ENCODE results near the gene ADAP2. TPM values are rescaled to one million over a fixed set of nuclear protein-coding genes. Genes with fewer than 3 reads are reported as not detected.

ADAP2 gene
- total and polyA plus RNA-seq, 3 donors from 2014 or later: 3.5 to 7.1 (median 6.4) TPM

DNA sequence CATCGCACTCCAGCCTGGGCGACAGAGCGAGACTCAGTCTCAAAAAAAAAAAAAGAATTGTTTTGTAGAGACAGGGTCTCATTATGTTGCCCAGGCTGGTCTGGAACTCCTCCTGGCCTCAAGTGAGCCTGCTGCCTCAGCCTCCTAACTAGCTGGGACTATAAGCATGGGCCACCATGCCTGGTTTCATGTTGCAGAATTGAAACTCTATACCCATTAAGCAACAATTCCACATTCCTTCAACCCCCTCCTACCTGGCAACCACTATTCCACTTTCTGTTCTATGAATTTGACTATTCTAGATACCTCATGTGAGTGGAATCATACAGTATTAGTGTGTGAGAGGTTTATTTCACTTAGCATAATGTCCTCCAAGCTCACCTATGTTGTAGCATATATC, 73.6 kb downstream of the ADAP2 start:
- no peaks in the 10 kb centered on the region for H3K4me1 ChIP-seq
- no peak for DNase-seq
- H3K9me3 ChIP-seq: no peaks in the 10 kb centered on the region
- intact Hi-C loops (cut with DNase I; ENCODE audit: low total_unique reads): no loop called here
- no peaks in the 10 kb centered on the region for H3K36me3 ChIP-seq (ENCODE audit: low read depth, missing control alignments)
- H3K4me3 ChIP-seq: no peak overlapping the region
- no peaks in the 10 kb centered on the region for H3K27me3 ChIP-seq
- 95% methylated on average over 3 of the region's 3 CpGs; no CpG with 5 or more reads in 1 of the 2 donors for WGBS, 2 donors
- TF ChIP-seq, protein P1, sequence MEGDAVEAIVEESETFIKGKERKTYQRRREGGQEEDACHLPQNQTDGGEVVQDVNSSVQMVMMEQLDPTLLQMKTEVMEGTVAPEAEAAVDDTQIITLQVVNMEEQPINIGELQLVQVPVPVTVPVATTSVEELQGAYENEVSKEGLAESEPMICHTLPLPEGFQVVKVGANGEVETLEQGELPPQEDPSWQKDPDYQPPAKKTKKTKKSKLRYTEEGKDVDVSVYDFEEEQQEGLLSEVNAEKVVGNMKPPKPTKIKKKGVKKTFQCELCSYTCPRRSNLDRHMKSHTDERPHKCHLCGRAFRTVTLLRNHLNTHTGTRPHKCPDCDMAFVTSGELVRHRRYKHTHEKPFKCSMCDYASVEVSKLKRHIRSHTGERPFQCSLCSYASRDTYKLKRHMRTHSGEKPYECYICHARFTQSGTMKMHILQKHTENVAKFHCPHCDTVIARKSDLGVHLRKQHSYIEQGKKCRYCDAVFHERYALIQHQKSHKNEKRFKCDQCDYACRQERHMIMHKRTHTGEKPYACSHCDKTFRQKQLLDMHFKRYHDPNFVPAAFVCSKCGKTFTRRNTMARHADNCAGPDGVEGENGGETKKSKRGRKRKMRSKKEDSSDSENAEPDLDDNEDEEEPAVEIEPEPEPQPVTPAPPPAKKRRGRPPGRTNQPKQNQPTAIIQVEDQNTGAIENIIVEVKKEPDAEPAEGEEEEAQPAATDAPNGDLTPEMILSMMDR (IDR thresholded peaks at IDR 0.05): no peak
- TF ChIP-seq POLR2A (IDR thresholded peaks at IDR 0.05): no peak
- H3K27ac ChIP-seq: no peak overlapping the region

DNA sequence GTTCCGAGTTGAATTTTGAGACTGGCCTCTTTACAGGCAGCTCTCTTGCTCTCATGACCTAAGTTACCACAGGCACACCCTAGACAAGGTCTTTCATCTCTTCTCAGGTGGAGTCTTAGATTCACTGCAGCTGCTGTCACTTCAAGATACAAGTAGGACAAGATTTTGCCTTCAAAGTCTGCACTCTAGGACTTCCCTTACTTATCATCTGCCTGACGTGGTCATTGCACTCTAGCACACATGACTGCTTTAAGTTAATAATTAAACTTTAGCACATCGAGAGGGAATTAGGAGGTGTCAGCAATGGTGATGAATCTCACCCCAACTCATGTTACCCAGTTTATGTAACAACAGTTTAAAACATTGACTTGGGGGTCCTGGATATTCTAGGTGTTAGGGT, 74.7 kb downstream of the ADAP2 start:
- Histone ChIP-seq H3K27ac (no peak overlapping the region), H3K36me3 (ENCODE audit: low read depth, missing control alignments) (no peaks in the 10 kb centered on the region), H3K27me3 (no peaks in the 10 kb centered on the region), H3K4me1 (no peaks in the 10 kb centered on the region), H3K9me3 (no peaks in the 10 kb centered on the region), H3K4me3 (no peak overlapping the region)
- intact Hi-C loops (cut with DNase I; ENCODE audit: low total_unique reads): no loop called here
- no peak for DNase-seq
- no peak for TF ChIP-seq POLR2A (IDR thresholded peaks at IDR 0.05)
- TF ChIP-seq, protein P1 (IDR thresholded peaks at IDR 0.05): no peak
- 95 to 96% methylated on average over 3 of the region's 3 CpGs for WGBS, 2 donors

DNA sequence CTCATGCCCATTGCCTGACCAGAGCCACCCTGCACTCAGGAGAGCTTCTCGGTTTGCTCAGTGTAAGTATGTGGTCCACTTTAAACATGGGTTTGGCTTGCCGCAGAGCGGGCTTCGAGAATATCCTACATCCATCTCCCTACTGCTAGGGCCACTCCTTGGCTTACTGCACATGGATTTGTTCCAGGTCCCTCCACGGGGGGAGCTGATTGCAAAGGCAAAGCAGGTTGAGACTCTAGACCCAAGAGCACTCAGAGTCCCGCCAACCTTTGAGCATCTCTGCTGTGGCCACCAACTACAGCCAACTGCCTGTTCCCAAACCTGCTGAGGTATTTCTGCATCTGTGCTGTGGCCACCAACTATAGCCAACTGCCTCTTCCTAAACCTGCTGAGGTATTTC, 75.5 kb downstream of the ADAP2 start:
- WGBS, 2 donors: 93 to 99% methylated on average over 5 to 6 of the region's 6 CpGs
- Histone ChIP-seq H3K9me3 (no peaks in the 10 kb centered on the region), H3K36me3 (ENCODE audit: low read depth, missing control alignments) (no peaks in the 10 kb centered on the region), H3K4me3 (no peak overlapping the region), H3K27me3 (no peaks in the 10 kb centered on the region), H3K27ac (no peak overlapping the region), H3K4me1 (no peaks in the 10 kb centered on the region)
- intact Hi-C loops (cut with DNase I; ENCODE audit: low total_unique reads): no loop called here
- TF ChIP-seq POLR2A (IDR thresholded peaks at IDR 0.05): no peak
- TF ChIP-seq, protein P1 (IDR thresholded peaks at IDR 0.05): no peak
- no peak for DNase-seq

DNA sequence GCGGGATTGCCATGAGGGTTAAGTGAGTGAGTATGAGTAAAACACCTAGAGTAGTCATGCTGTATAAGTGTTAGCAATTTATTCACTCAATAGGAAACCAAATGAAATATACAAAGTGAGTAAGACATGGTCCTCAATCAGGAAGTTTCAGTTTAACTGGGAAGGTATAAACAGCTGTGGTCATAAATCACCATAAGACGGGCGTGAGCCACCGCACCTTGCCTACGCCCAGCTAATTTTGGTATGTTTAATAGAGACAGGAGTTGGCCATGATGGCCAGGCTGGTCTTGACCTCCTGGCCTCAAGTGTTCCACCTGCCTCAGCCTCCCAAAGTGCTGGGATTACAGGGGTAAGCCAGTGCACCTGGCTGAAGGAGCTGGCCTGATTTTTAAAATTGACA, 76.1 kb downstream of the ADAP2 start:
- Histone ChIP-seq H3K27me3 (no peaks in the 10 kb centered on the region), H3K36me3 (ENCODE audit: low read depth, missing control alignments) (no peaks in the 10 kb centered on the region), H3K4me1 (no peaks in the 10 kb centered on the region), H3K9me3 (no peaks in the 10 kb centered on the region), H3K4me3 (no peak overlapping the region), H3K27ac (no peak overlapping the region)
- DNase-seq: no peak
- WGBS, 2 donors: 95 to 96% methylated on average over 5 of the region's 5 CpGs
- intact Hi-C loops (cut with DNase I; ENCODE audit: low total_unique reads): no loop called here
- TF ChIP-seq POLR2A (IDR thresholded peaks at IDR 0.05): no peak
- TF ChIP-seq, protein P1 (IDR thresholded peaks at IDR 0.05): no peak

DNA sequence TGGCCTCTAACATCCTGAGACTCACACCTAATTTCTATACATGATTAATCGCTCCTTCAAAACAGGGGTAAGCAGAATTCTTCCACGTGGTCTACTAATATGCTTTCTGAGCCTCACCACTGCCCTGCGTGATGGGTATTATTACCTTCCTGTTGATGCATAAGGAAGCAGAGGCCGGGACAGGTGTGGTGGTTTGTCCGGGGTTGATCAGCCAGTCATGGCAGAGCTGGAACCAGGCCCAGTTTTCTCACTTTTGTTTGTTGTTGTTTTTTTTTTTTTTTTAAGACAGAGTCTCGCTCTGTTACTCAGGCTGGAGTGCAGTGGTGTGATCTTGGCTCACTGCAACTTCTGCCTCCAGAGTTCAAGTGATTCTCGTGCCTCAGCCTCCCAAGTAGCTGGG, 80.3 kb downstream of the ADAP2 start:
- TF ChIP-seq, protein P1 (IDR thresholded peaks at IDR 0.05): no peak
- no peak for TF ChIP-seq POLR2A (IDR thresholded peaks at IDR 0.05)

More for the DNA sequence above, 80.3 kb downstream of the ADAP2 start:
- Histone ChIP-seq H3K27ac (no peak overlapping the region), H3K36me3 (ENCODE audit: low read depth, missing control alignments) (no peaks in the 10 kb centered on the region), H3K27me3 (no peaks in the 10 kb centered on the region), H3K4me3 (no peak overlapping the region), H3K4me1 (no peaks in the 10 kb centered on the region), H3K9me3 (no peaks in the 10 kb centered on the region)
- DNase-seq: no peak
- WGBS, 2 donors: 91 to 92% methylated on average over 7 of the region's 7 CpGs
- intact Hi-C loops (cut with DNase I; ENCODE audit: low total_unique reads): loop anchor here (10.0 kb wide), 1 partner anchor 213 kb away; no protein-coding TSS in a partner anchor

All from testis (tissue), 3 donors.